ENCODE data around the gene IER2. TPM values are rescaled to one million over a fixed set of nuclear protein-coding genes. Genes with fewer than 3 reads are reported as not detected.
A peak's percentile ranks its signal among the peaks of the same experiment; 100 is the strongest.

The IER2 gene
- total and polyA plus RNA-seq, 2 experiments from 2014 or later: 101 to 325 TPM

GRCh38 chr19:13159713-13160112, 9.5 kb downstream of the IER2 start:
- peaks cover 35% of the 10 kb centered on the region for H3K4me1 ChIP-seq (ENCODE audit: insufficient read depth)
- no peaks in the 10 kb centered on the region for H3K27me3 ChIP-seq
- no peaks in the 10 kb centered on the region for H4K20me1 ChIP-seq (ENCODE audit: insufficient read depth, poor library complexity, severe bottlenecking)
- H3K79me2 ChIP-seq: peaks cover 4% of the 10 kb centered on the region
- 93% methylated on average over 3 of the region's 3 CpGs for WGBS (ENCODE audit: low lambda C conversion rate, missing lambda C conversion rate)
- no peak overlapping the region for H2AFZ ChIP-seq
- no peak overlapping the region for H3K4me3 ChIP-seq
- no peaks in the 10 kb centered on the region for H3K36me3 ChIP-seq (replicated peaks; ENCODE audit: insufficient read depth, low read depth)
- no peak for DNase-seq (ENCODE audit: low spot score)
- TF ChIP-seq EZH2phosphoT487 (IDR thresholded peaks at IDR 0.05; ENCODE audit: low read depth, severe bottlenecking, unreplicated experiment) (no peak), EZH2 (IDR thresholded peaks at IDR 0.05; ENCODE audit: borderline replicate concordance) (no peak), CTCF (IDR thresholded peaks at IDR 0.05; ENCODE audit: poor library complexity) (no peak)
- no peaks in the 10 kb centered on the region for H3K9me3 ChIP-seq (ENCODE audit: low read depth)
- H3K9me2 ChIP-seq (replicated peaks; ENCODE audit: insufficient read depth): no peaks in the 10 kb centered on the region
- no peak overlapping the region for H3K27ac ChIP-seq
- H3K4me2 ChIP-seq: no peak overlapping the region

- H3K36me3 ChIP-seq (replicated peaks; ENCODE audit: insufficient read depth, low read depth): no peaks in the 10 kb centered on the region
- H3K4me2 ChIP-seq: no peak overlapping the region
- no peaks in the 10 kb centered on the region for H4K20me1 ChIP-seq (ENCODE audit: insufficient read depth, poor library complexity, severe bottlenecking)
- DNase-seq (ENCODE audit: low spot score): peak; percentile 48
- TF ChIP-seq EZH2 (IDR thresholded peaks at IDR 0.05; ENCODE audit: borderline replicate concordance) (no peak), CTCF (IDR thresholded peaks at IDR 0.05; ENCODE audit: poor library complexity) (no peak), EZH2phosphoT487 (IDR thresholded peaks at IDR 0.05; ENCODE audit: low read depth, severe bottlenecking, unreplicated experiment) (no peak)
- H3K4me1 ChIP-seq (ENCODE audit: insufficient read depth): peaks cover 40% of the 10 kb centered on the region
- no peaks in the 10 kb centered on the region for H3K9me2 ChIP-seq (replicated peaks; ENCODE audit: insufficient read depth)
- H3K9me3 ChIP-seq (ENCODE audit: low read depth): no peaks in the 10 kb centered on the region
- no peak overlapping the region for H2AFZ ChIP-seq
- H3K4me3 ChIP-seq: no peak overlapping the region
- WGBS (ENCODE audit: low lambda C conversion rate, missing lambda C conversion rate): 61% methylated on average over 1 of the region's 1 CpG
- H3K79me2 ChIP-seq: no peaks in the 10 kb centered on the region
- H3K27me3 ChIP-seq: no peaks in the 10 kb centered on the region
- no peak overlapping the region for H3K27ac ChIP-seq
Measured at GRCh38 chr19:13160557-13160956, 10.3 kb downstream of the IER2 start.

- no peaks in the 10 kb centered on the region for H4K20me1 ChIP-seq (ENCODE audit: insufficient read depth, poor library complexity, severe bottlenecking)
- H3K4me2 ChIP-seq: peak overlapping the region; percentile 78
- peaks cover 47% of the 10 kb centered on the region for H3K4me1 ChIP-seq (ENCODE audit: insufficient read depth)
- H3K27ac ChIP-seq: peak overlapping the region; percentile 100
- no peaks in the 10 kb centered on the region for H3K9me3 ChIP-seq (ENCODE audit: low read depth)
- peak; percentile 98 for DNase-seq (ENCODE audit: low spot score)
- H3K36me3 ChIP-seq (replicated peaks; ENCODE audit: insufficient read depth, low read depth): no peaks in the 10 kb centered on the region
- H3K27me3 ChIP-seq: no peaks in the 10 kb centered on the region
- H3K79me2 ChIP-seq: no peaks in the 10 kb centered on the region
- TF ChIP-seq EZH2 (IDR thresholded peaks at IDR 0.05; ENCODE audit: borderline replicate concordance): no peak
- no peak for TF ChIP-seq CTCF (IDR thresholded peaks at IDR 0.05; ENCODE audit: poor library complexity)
- no peak for TF ChIP-seq EZH2phosphoT487 (IDR thresholded peaks at IDR 0.05; ENCODE audit: low read depth, severe bottlenecking, unreplicated experiment)
- H2AFZ ChIP-seq: no peak overlapping the region
- peak overlapping the region; percentile 8 for H3K4me3 ChIP-seq
- H3K9me2 ChIP-seq (replicated peaks; ENCODE audit: insufficient read depth): no peaks in the 10 kb centered on the region
- 4% methylated on average over 42 of the region's 58 CpGs for WGBS (ENCODE audit: low lambda C conversion rate, missing lambda C conversion rate)
Measured at GRCh38 chr19:13162724-13163608, 12.8 kb downstream of the IER2 start.
